Hematopoietic multipotent progenitor cell (in vitro differentiated cells): Measurements from ENCODE around the gene ZXDA. TPM values are rescaled to one million over a fixed set of nuclear protein-coding genes. Genes with fewer than 3 reads are reported as not detected.

Experiments
- DNase-seq, 3 donors: peaks; one replicate each; pipeline ENCODE4 v3.0.0-alpha.2; 2011 to 2015; ENCODE audit warnings: low read depth in 2 of 3, low spot score in 2 of 3
- total RNA-seq: library from RNA; depleted of rRNA; stranded (reverse); fragments of >200 nt; gene quantifications from one replicate; pipeline ENCODE4 v1.2.3, GENCODE V29; 2012

The ZXDA gene
- total RNA-seq, 1 donor, result 15.6 TPM

- no peak for DNase-seq
Observed at GRCh38 chrX:57871463-57871862, 38.8 kb downstream of the ZXDA start.

Other genes with a start within 250 kb of the ZXDA start
- not detected for gene NLRP2B, start 230.2 kb downstream of the ZXDA start, total RNA-seq